Measurements from ENCODE around the gene KNTC1. TPM values are rescaled to one million over a fixed set of nuclear protein-coding genes. Genes with fewer than 3 reads are reported as not detected.

The KNTC1 gene
- total RNA-seq, 2 experiments from 2014 or later, result 170 to 195 TPM

DNA sequence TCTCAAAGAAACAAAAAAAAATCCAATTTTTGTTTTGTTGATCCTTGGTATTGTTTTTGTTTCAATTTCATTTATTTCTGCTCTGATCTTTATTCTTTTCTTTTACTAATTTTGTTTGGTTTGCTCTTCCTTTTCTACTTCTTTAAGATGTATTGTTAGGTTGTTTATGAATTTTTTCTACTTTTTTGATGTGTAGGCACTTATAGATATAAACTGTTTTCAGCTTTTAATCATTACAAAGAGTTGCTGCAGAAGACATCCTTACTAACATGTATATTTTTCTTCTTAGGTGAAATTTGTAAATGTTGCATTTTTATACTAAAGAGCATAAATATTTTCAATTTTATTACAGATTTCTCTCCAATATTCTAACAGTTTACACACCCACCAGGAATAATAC lies 69.8 kb downstream of the KNTC1 start:
- no peak for DNase-seq (ENCODE audit: low spot score)
- ChIA-PET POLR2A (interaction anchor here (0.7 kb wide), 1 partner anchor 40 kb away, joined by 3 read pairs; no protein-coding TSS in a partner anchor), CTCF (ENCODE audit: unreplicated experiment) (no interaction called here)
- H3K27ac ChIP-seq (ENCODE audit: low read depth, low read length, poor library complexity, severe bottlenecking), result no peak overlapping the region
- no peaks in the 10 kb centered on the region for H3K4me1 ChIP-seq (ENCODE audit: insufficient read depth, low read length, poor library complexity, severe bottlenecking)
- no peak overlapping the region for H3K4me2 ChIP-seq (ENCODE audit: low read length)
- no peaks in the 10 kb centered on the region for H3K79me2 ChIP-seq (ENCODE audit: insufficient read depth, low read depth, low read length)
- no TSS peak for BruUV-seq (replicated peaks)
- intact Hi-C loops (cut with micrococcal nuclease; ENCODE audit: unreplicated experiment), result no loop called here
- no peaks in the 10 kb centered on the region for H3K9me3 ChIP-seq (ENCODE audit: low read length)
- no peaks in the 10 kb centered on the region for H3K9me2 ChIP-seq (ENCODE audit: insufficient read depth, low read length)
- TF ChIP-seq, protein P1, sequence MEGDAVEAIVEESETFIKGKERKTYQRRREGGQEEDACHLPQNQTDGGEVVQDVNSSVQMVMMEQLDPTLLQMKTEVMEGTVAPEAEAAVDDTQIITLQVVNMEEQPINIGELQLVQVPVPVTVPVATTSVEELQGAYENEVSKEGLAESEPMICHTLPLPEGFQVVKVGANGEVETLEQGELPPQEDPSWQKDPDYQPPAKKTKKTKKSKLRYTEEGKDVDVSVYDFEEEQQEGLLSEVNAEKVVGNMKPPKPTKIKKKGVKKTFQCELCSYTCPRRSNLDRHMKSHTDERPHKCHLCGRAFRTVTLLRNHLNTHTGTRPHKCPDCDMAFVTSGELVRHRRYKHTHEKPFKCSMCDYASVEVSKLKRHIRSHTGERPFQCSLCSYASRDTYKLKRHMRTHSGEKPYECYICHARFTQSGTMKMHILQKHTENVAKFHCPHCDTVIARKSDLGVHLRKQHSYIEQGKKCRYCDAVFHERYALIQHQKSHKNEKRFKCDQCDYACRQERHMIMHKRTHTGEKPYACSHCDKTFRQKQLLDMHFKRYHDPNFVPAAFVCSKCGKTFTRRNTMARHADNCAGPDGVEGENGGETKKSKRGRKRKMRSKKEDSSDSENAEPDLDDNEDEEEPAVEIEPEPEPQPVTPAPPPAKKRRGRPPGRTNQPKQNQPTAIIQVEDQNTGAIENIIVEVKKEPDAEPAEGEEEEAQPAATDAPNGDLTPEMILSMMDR (conservative IDR thresholded peaks at IDR 0.05; ENCODE audit: low read length), result no peak
- no peak for TF ChIP-seq EZH2phosphoT487 (IDR thresholded peaks at IDR 0.05; ENCODE audit: borderline replicate concordance, low read depth, low read length)
- no peak overlapping the region for H2AFZ ChIP-seq (ENCODE audit: low read length)
- no peaks in the 10 kb centered on the region for H4K20me1 ChIP-seq (ENCODE audit: insufficient read depth, low read length)
- peaks cover 89% of the 10 kb centered on the region for H3K36me3 ChIP-seq (ENCODE audit: insufficient read depth, low read length)
- no peak overlapping the region for H3K4me3 ChIP-seq (ENCODE audit: low read depth, low read length, poor library complexity, severe bottlenecking)

DNA sequence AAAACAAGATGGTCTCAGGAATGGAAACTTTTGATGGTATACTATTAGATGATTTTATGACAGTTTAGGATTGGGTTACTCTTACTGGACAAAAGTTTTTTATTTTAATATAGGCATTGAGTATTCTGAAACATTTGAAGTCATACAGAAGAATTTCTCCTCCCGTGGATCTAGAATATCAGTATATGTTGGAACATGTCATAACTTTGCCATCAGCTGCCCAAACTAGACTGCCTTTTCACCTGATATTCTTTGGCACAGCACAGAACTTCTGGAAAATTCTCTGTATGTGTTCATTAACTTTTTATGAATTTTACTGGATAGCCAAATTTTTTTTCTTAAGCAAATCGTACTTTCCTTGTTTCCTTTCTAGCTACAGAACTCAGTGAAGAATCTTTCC lies 75.4 kb downstream of the KNTC1 start:
- Histone ChIP-seq H3K79me2 (ENCODE audit: insufficient read depth, low read depth, low read length) (no peaks in the 10 kb centered on the region), H3K9me3 (ENCODE audit: low read length) (no peaks in the 10 kb centered on the region), H3K4me2 (ENCODE audit: low read length) (no peak overlapping the region), H2AFZ (ENCODE audit: low read length) (no peak overlapping the region), H3K4me3 (ENCODE audit: low read depth, low read length, poor library complexity, severe bottlenecking) (no peak overlapping the region), H3K36me3 (ENCODE audit: insufficient read depth, low read length) (peaks cover 88% of the 10 kb centered on the region), H3K27ac (ENCODE audit: low read depth, low read length, poor library complexity, severe bottlenecking) (no peak overlapping the region), H3K9me2 (ENCODE audit: insufficient read depth, low read length) (no peaks in the 10 kb centered on the region), H3K4me1 (ENCODE audit: insufficient read depth, low read length, poor library complexity, severe bottlenecking) (peaks cover 2% of the 10 kb centered on the region), H4K20me1 (ENCODE audit: insufficient read depth, low read length) (no peaks in the 10 kb centered on the region)
- POLR2A ChIA-PET, result interaction anchor here (0.9 to 2.2 kb wide), 3 partner anchors 8 to 45 kb away, joined by 4 to 7 read pairs (median 5); no protein-coding TSS in a partner anchor
- BruUV-seq (replicated peaks), result no TSS peak
- intact Hi-C loops (cut with micrococcal nuclease; ENCODE audit: unreplicated experiment), result no loop called here
- no peak for TF ChIP-seq EZH2phosphoT487 (IDR thresholded peaks at IDR 0.05; ENCODE audit: borderline replicate concordance, low read depth, low read length)
- TF ChIP-seq, protein P1 (conservative IDR thresholded peaks at IDR 0.05; ENCODE audit: low read length), result no peak
- no peak for DNase-seq (ENCODE audit: low spot score)
- CTCF ChIA-PET (ENCODE audit: unreplicated experiment), result no interaction called here

DNA sequence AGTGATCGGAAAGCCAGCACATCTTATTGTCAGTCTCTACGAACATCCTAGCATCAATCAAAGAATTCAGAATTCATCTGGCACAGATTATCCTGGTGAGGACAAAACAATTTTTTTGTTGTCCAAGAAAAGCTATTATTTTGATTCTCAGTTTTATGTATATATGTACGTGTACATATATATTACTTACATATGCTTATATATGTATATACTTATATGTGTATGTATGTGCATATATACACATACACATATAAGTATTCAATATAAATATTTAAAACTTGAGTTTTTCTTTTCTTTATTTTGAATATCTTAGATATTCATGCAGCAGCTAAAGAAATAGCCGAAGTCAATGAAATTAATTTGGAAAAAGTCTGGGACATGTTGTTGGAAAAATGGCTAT lies 77.9 kb downstream of the KNTC1 start:
- H3K4me2 ChIP-seq (ENCODE audit: low read length), result no peak overlapping the region
- no peaks in the 10 kb centered on the region for H3K9me2 ChIP-seq (ENCODE audit: insufficient read depth, low read length)
- DNase-seq (ENCODE audit: low spot score), result no peak
- H3K4me3 ChIP-seq (ENCODE audit: low read depth, low read length, poor library complexity, severe bottlenecking), result no peak overlapping the region
- no TSS peak for BruUV-seq (replicated peaks)
- H3K4me1 ChIP-seq (ENCODE audit: insufficient read depth, low read length, poor library complexity, severe bottlenecking), result peaks cover 3% of the 10 kb centered on the region
- TF ChIP-seq, protein P1 (conservative IDR thresholded peaks at IDR 0.05; ENCODE audit: low read length), result no peak
- no peak for TF ChIP-seq EZH2phosphoT487 (IDR thresholded peaks at IDR 0.05; ENCODE audit: borderline replicate concordance, low read depth, low read length)
- H3K9me3 ChIP-seq (ENCODE audit: low read length), result no peaks in the 10 kb centered on the region
- no peak overlapping the region for H2AFZ ChIP-seq (ENCODE audit: low read length)
- H3K36me3 ChIP-seq (ENCODE audit: insufficient read depth, low read length), result peaks cover 91% of the 10 kb centered on the region
- H4K20me1 ChIP-seq (ENCODE audit: insufficient read depth, low read length), result no peaks in the 10 kb centered on the region
- POLR2A ChIA-PET, result no interaction called here
- CTCF ChIA-PET (ENCODE audit: unreplicated experiment), result no interaction called here
- intact Hi-C loops (cut with micrococcal nuclease; ENCODE audit: unreplicated experiment), result no loop called here
- H3K27ac ChIP-seq (ENCODE audit: low read depth, low read length, poor library complexity, severe bottlenecking), result no peak overlapping the region
- no peaks in the 10 kb centered on the region for H3K79me2 ChIP-seq (ENCODE audit: insufficient read depth, low read depth, low read length)
